GM13977 (cell line): ENCODE results near the gene CHRNB1.
A peak's percentile ranks its signal among the peaks of the same experiment; 100 is the strongest.

ENCODE experiments used
- DNase-seq: peaks from one replicate; pipeline ENCODE4 v3.0.0; 2012; ENCODE audit warnings: low spot score
- CTCF ChIP-seq: IDR thresholded peaks from 2 replicates; pipeline ENCODE4 v1.5.1; 2012; ENCODE audit warnings: mild to moderate bottlenecking, control low read depth; ENCODE audit not compliant: insufficient read depth; ENCODE audit errors: extremely low read depth, missing control alignments
- in situ Hi-C: fragments of 300-500 bp; cut with MboI; formaldehyde crosslinking; loops from one replicate; pipeline ENCODE4 v1.12.0; 2022; ENCODE audit warnings: low sequenced_read_pairs, low pct_unique_long_range_greater_than_20kb, mixed read lengths, inconsistent platforms; ENCODE audit not compliant: unreplicated experiment

Gene CHRNB1

GRCh38 chr17:7497228-7497627 is 52.4 kb downstream of the CHRNB1 start:
- in situ Hi-C loops = no loop called here
- TF ChIP-seq CTCF = no peak
- DNase-seq = no peak

GRCh38 chr17:7497636-7498035 is 52.8 kb downstream of the CHRNB1 start:
- no peak for TF ChIP-seq CTCF
- in situ Hi-C loops = no loop called here

GRCh38 chr17:7499161-7499560 is 54.3 kb downstream of the CHRNB1 start:
- DNase-seq = no peak
- in situ Hi-C loops = no loop called here
- TF ChIP-seq CTCF = no peak

More at GRCh38 chr17:7497636-7498035, 52.8 kb downstream of the CHRNB1 start:
- no peak for DNase-seq

GRCh38 chr17:7501729-7502128 is 56.9 kb downstream of the CHRNB1 start:
- no peak for DNase-seq
- in situ Hi-C loops = no loop called here
- TF ChIP-seq CTCF = no peak

- no peak for DNase-seq
- in situ Hi-C loops = no loop called here
- no peak for TF ChIP-seq CTCF
These were observed 57.4 kb downstream of the CHRNB1 start for GRCh38 chr17:7502171-7502847.

- no peak for DNase-seq
- in situ Hi-C loops = no loop called here
- peak; percentile 39 for TF ChIP-seq CTCF
These were observed 58.1 kb downstream of the CHRNB1 start for GRCh38 chr17:7502987-7503386.
